Neural cell (in vitro differentiated cells): Measurements from ENCODE around the gene DISP2. TPM values are rescaled to one million over a fixed set of nuclear protein-coding genes. Genes with fewer than 3 reads are reported as not detected.
A peak's percentile ranks its signal among the peaks of the same experiment; 100 is the strongest.

Experiments used
- H2AFZ ChIP-seq: fragments of 200-600, 300-800 bp; sonication (generic), shearing (Covaris generic); 2 replicates; pipeline ENCODE4 v1.6.0; 2014; ENCODE audit warnings: low read depth, mild to moderate bottlenecking, antibody characterized with exemption, low read length, moderate library complexity
- H3F3A ChIP-seq: fragments of 200-600 bp; shearing (Covaris generic); 2 replicates; pipeline ENCODE4 v1.6.1; 2016; ENCODE audit warnings: mild to moderate bottlenecking, moderate library complexity, mixed read lengths, antibody characterized with exemption, low read length; ENCODE audit not compliant: insufficient read depth, poor library complexity, severe bottlenecking
- H3K27ac ChIP-seq: fragments of 200-600, 300-800 bp; sonication (generic), shearing (Covaris generic); 2 replicates; pipeline ENCODE4 v1.5.1; 2014; ENCODE audit warnings: mild to moderate bottlenecking, low read length, moderate library complexity
- H3K27me3 ChIP-seq: fragments of 300-800, 200-600 bp; sonication (generic), shearing (Covaris generic); 2 replicates; pipeline ENCODE4 v1.6.0; 2014; ENCODE audit warnings: mild to moderate bottlenecking, low read depth, low read length, moderate library complexity; ENCODE audit not compliant: insufficient read depth
- H3K36me3 ChIP-seq: fragments of 300-800, 200-600 bp; sonication (generic), shearing (Covaris generic); 2 replicates; pipeline ENCODE4 v1.5.1; 2014; ENCODE audit warnings: mild to moderate bottlenecking, antibody characterized with exemption, low read length, moderate library complexity; ENCODE audit not compliant: insufficient read depth
- H3K4me2 ChIP-seq: fragments of 300-800, 200-600 bp; sonication (generic), shearing (Covaris generic); 2 replicates; pipeline ENCODE4 v1.6.0; 2014; ENCODE audit warnings: mild to moderate bottlenecking, low read length
- H3K4me3 ChIP-seq: fragments of 300-800, 200-600 bp; sonication (generic), shearing (Covaris generic); 2 replicates; pipeline ENCODE4 v1.5.1; 2014; ENCODE audit warnings: mild to moderate bottlenecking, low read length, moderate library complexity
- H3K79me2 ChIP-seq: fragments of 200-600 bp; shearing (Covaris generic); replicated peaks from 2 replicates; pipeline ENCODE4 v1.6.0; 2014; ENCODE audit warnings: mild to moderate bottlenecking, low read length, moderate library complexity; ENCODE audit not compliant: insufficient read depth
- H3K9ac ChIP-seq: fragments of 300-800, 200-600 bp; sonication (generic), shearing (Covaris generic); 2 replicates; pipeline ENCODE4 v1.6.1; 2016; ENCODE audit warnings: mild to moderate bottlenecking, low read length, mixed read lengths
- H3K9me2 ChIP-seq: fragments of 200-600 bp; shearing (Covaris generic); 2 replicates; pipeline ENCODE4 v1.6.1; 2016; ENCODE audit warnings: mild to moderate bottlenecking, low read length, mixed read lengths; ENCODE audit not compliant: insufficient read depth
- H3K9me3 ChIP-seq: fragments of 200-600, 300-800 bp; sonication (generic), shearing (Covaris generic); 2 replicates; pipeline ENCODE4 v1.6.1; 2016; ENCODE audit warnings: mild to moderate bottlenecking, mixed run types, low read length, moderate library complexity, mixed read lengths
- H4K20me1 ChIP-seq: fragments of 200-600 bp; shearing (Covaris generic); 2 replicates; pipeline ENCODE4 v1.6.1; 2016; ENCODE audit warnings: mild to moderate bottlenecking, mixed run types; ENCODE audit not compliant: insufficient read depth
- EP300 ChIP-seq: fragments of 450-650 bp; conservative IDR thresholded peaks from 2 replicates; pipeline ENCODE4 v1.6.1; 2014; ENCODE audit warnings: antibody characterized with exemption, mild to moderate bottlenecking, moderate library complexity; ENCODE audit not compliant: poor library complexity, severe bottlenecking
- EZH2 ChIP-seq: fragments of 200-600, 300-800 bp; shearing (Covaris generic), sonication (generic); IDR thresholded peaks from 2 replicates; pipeline ENCODE4 v1.6.1; 2014; ENCODE audit warnings: antibody characterized with exemption, low read length, borderline replicate concordance, mild to moderate bottlenecking; ENCODE audit not compliant: insufficient read depth, poor library complexity, severe bottlenecking
- MXI1 ChIP-seq: fragments of 450-650 bp; conservative IDR thresholded peaks from 2 replicates; pipeline ENCODE4 v1.6.1; 2014; ENCODE audit warnings: antibody characterized with exemption, mild to moderate bottlenecking; ENCODE audit not compliant: poor library complexity, severe bottlenecking
- POLR2AphosphoS5 ChIP-seq: IDR thresholded peaks from 2 replicates; pipeline ENCODE4 v1.6.1; 2012
- RAD21 ChIP-seq: fragments of 450-650 bp; conservative IDR thresholded peaks from 2 replicates; pipeline ENCODE4 v1.6.1; 2014; ENCODE audit warnings: antibody characterized with exemption, mild to moderate bottlenecking, moderate library complexity
- SMC3 ChIP-seq: fragments of 450-650 bp; conservative IDR thresholded peaks from 2 replicates; pipeline ENCODE4 v1.6.1; 2014; ENCODE audit warnings: antibody characterized with exemption, mild to moderate bottlenecking, moderate library complexity; ENCODE audit not compliant: poor library complexity
- TAF1 ChIP-seq: IDR thresholded peaks from 2 replicates; pipeline ENCODE4 v1.6.1; 2012; ENCODE audit warnings: low read depth
- polyA plus RNA-seq: library from polyadenylated mRNA; depleted of rRNA; stranded (reverse); fragments of >200 nt; gene quantifications from 2 replicates; pipeline ENCODE4 v1.2.3, GENCODE V29; 2014
- TF ChIP-seq, protein P1 (sequence below): fragments of 450-650 bp; IDR thresholded peaks from 2 replicates; pipeline ENCODE4 v1.5.1; 2014; ENCODE audit warnings: antibody characterized with exemption, mild to moderate bottlenecking, moderate library complexity; ENCODE audit not compliant: poor library complexity, severe bottlenecking
- TF ChIP-seq, protein P2 (sequence below): IDR thresholded peaks from 2 replicates; pipeline ENCODE4 v1.6.1; 2012; ENCODE audit warnings: borderline replicate concordance

DISP2 gene
- polyA plus RNA-seq, 1 donor from 2014 or later: 26.0 TPM

DNA sequence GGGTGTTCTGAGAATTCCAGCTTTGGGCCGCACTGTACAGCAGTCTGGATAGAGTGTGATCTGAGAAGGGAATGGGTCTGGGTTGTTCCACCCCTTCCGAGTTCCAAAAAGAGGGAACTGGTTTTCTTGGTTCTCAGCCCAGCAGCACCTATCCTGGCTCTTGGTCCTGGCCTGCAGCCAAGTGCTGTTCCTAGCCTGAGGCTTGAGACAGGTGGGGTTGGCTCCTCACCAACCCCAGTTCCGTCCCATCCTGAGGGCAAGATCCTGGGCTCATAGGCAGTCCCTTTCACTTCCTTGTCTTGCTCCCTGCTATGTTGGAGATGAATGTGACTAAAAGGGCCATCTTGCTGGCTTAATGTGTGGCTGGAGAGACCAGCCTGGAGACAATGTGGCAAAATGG lies 62.8 kb downstream of the DISP2 start:
- H2AFZ ChIP-seq: no peak overlapping the region
- H4K20me1 ChIP-seq: no peaks in the 10 kb centered on the region
- H3K4me3 ChIP-seq: no peak overlapping the region
- no peaks in the 10 kb centered on the region for H3K27me3 ChIP-seq
- no peaks in the 10 kb centered on the region for H3K79me2 ChIP-seq
- H3K9me2 ChIP-seq: no peaks in the 10 kb centered on the region
- no peak overlapping the region for H3K4me2 ChIP-seq
- no peak overlapping the region for H3K27ac ChIP-seq
- no peaks in the 10 kb centered on the region for H3K36me3 ChIP-seq
- TF ChIP-seq EZH2: no peak
- TF ChIP-seq MXI1: no peak
- no peak for TF ChIP-seq POLR2AphosphoS5
- no peak for TF ChIP-seq SMC3
- no peak for TF ChIP-seq RAD21
- TF ChIP-seq, protein P1, sequence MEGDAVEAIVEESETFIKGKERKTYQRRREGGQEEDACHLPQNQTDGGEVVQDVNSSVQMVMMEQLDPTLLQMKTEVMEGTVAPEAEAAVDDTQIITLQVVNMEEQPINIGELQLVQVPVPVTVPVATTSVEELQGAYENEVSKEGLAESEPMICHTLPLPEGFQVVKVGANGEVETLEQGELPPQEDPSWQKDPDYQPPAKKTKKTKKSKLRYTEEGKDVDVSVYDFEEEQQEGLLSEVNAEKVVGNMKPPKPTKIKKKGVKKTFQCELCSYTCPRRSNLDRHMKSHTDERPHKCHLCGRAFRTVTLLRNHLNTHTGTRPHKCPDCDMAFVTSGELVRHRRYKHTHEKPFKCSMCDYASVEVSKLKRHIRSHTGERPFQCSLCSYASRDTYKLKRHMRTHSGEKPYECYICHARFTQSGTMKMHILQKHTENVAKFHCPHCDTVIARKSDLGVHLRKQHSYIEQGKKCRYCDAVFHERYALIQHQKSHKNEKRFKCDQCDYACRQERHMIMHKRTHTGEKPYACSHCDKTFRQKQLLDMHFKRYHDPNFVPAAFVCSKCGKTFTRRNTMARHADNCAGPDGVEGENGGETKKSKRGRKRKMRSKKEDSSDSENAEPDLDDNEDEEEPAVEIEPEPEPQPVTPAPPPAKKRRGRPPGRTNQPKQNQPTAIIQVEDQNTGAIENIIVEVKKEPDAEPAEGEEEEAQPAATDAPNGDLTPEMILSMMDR: no peak
- TF ChIP-seq EP300: no peak
- TF ChIP-seq, protein P2, sequence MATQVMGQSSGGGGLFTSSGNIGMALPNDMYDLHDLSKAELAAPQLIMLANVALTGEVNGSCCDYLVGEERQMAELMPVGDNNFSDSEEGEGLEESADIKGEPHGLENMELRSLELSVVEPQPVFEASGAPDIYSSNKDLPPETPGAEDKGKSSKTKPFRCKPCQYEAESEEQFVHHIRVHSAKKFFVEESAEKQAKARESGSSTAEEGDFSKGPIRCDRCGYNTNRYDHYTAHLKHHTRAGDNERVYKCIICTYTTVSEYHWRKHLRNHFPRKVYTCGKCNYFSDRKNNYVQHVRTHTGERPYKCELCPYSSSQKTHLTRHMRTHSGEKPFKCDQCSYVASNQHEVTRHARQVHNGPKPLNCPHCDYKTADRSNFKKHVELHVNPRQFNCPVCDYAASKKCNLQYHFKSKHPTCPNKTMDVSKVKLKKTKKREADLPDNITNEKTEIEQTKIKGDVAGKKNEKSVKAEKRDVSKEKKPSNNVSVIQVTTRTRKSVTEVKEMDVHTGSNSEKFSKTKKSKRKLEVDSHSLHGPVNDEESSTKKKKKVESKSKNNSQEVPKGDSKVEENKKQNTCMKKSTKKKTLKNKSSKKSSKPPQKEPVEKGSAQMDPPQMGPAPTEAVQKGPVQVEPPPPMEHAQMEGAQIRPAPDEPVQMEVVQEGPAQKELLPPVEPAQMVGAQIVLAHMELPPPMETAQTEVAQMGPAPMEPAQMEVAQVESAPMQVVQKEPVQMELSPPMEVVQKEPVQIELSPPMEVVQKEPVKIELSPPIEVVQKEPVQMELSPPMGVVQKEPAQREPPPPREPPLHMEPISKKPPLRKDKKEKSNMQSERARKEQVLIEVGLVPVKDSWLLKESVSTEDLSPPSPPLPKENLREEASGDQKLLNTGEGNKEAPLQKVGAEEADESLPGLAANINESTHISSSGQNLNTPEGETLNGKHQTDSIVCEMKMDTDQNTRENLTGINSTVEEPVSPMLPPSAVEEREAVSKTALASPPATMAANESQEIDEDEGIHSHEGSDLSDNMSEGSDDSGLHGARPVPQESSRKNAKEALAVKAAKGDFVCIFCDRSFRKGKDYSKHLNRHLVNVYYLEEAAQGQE: no peak
- TF ChIP-seq TAF1: no peak
- H3K9me3 ChIP-seq: no peaks in the 10 kb centered on the region
- H3F3A ChIP-seq: no peaks in the 10 kb centered on the region
- H3K9ac ChIP-seq: no peak overlapping the region

DNA sequence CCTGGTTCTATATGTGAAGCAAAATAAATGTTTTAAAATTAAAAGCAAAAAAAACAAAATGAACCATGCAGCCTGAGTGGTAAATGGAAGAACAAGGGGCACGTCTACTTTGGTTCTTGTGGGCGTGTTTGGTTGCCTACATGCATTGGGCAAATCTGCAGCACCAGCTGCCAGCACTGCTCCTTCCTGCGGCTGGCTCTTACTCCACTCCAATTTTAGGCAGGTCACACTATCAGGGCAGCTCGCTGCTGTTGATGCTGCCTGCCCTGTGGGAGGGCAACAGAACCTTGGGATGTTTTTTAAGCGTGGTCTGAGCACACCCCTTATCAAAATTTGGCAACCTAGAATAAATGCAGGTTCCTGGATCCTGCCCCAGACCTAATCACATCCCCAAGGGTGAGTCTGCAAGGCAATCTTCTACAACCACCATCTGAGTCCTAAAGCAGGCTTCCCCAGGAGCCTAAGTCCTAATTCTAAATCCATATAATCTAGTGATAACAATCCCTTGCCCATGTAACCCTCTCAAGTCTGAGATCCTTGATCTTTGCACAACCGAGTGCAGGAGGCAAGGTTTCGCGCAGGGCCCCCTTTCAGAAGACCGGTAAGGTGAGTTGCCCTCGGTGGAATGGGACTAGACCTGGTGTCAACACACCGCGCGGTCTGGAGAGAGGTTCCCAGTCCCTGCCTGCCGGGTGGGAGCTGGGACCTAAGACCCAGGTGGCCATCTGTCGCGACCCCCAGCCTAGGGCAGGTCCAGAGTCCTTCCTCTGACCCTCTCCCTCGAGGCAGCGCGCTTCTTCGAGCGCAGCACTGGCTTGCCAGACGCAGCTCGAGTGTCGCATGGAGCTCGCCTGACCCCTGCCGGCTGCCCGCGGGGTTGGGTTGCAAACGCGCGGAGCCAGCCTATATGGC lies 63.5 kb downstream of the DISP2 start:
- H3K4me3 ChIP-seq: peak overlapping the region; percentile 40
- no peak overlapping the region for H3K9ac ChIP-seq
- no peaks in the 10 kb centered on the region for H4K20me1 ChIP-seq
- H3K27ac ChIP-seq: no peak overlapping the region
- H3F3A ChIP-seq: no peaks in the 10 kb centered on the region
- H3K9me3 ChIP-seq: no peaks in the 10 kb centered on the region
- H3K9me2 ChIP-seq: no peaks in the 10 kb centered on the region
- H3K27me3 ChIP-seq: no peaks in the 10 kb centered on the region
- H3K79me2 ChIP-seq: no peaks in the 10 kb centered on the region
- H3K36me3 ChIP-seq: no peaks in the 10 kb centered on the region
- H3K4me2 ChIP-seq: no peak overlapping the region
- no peak for TF ChIP-seq MXI1
- peak; percentile 93 for TF ChIP-seq SMC3
- TF ChIP-seq RAD21: peak; percentile 93
- TF ChIP-seq, protein P1: peak; percentile 91
- TF ChIP-seq, protein P2: no peak
- TF ChIP-seq TAF1: no peak
- no peak for TF ChIP-seq POLR2AphosphoS5
- no peak overlapping the region for H2AFZ ChIP-seq
